ENCODE measurements around the gene REM2. TPM values are rescaled to one million over a fixed set of nuclear protein-coding genes. Genes with fewer than 3 reads are reported as not detected.

The REM2 gene
- total and polyA plus RNA-seq, 2 donors (not counting 1 experiment from before 2014, with no cell fraction given), result 0.06 to 0.17 TPM

- Histone ChIP-seq H3K4me2 (ENCODE audit: extremely low read depth, insufficient read depth, low read length) (no peak overlapping the region), H3K27ac (ENCODE audit: insufficient read depth, low read length) (no peak overlapping the region), H4K20me1 (ENCODE audit: control insufficient read depth, extremely low read depth, insufficient read depth, low read length) (no peaks in the 10 kb centered on the region), H3K79me2 (ENCODE audit: control insufficient read depth, insufficient read depth, low read length) (no peaks in the 10 kb centered on the region), H3K36me3 (ENCODE audit: control insufficient read depth, insufficient read depth, low read length) (no peaks in the 10 kb centered on the region), H3K9me3 (ENCODE audit: control insufficient read depth, insufficient read depth, low read depth, low read length) (no peaks in the 10 kb centered on the region), H3K4me3 (replicated peaks in 1 of 4; ENCODE audit: control extremely low read depth in 1 of 4, insufficient read depth in 1 of 4, low read depth in 3 of 4, low read length in 4 of 4) (no peak overlapping the region), H3K27me3 (ENCODE audit: control insufficient read depth, insufficient read depth, low read length) (no peaks in the 10 kb centered on the region), H2AFZ (ENCODE audit: low read length) (no peak overlapping the region), H3K9ac (ENCODE audit: insufficient read depth, low read length) (no peak overlapping the region), H3K4me1 (ENCODE audit: control insufficient read depth, extremely low read depth, insufficient read depth, low read length) (peaks cover 7% of the 10 kb centered on the region)
- no peak for DNase-seq (ENCODE audit: low read depth in 2 of 2)
- TF ChIP-seq CTCF (conservative IDR thresholded peaks at IDR 0.05 in 1 of 2, IDR thresholded peaks at IDR 0.05 in 1 of 2; ENCODE audit: low read depth in 1 of 2, low read length in 2 of 2) (no peak), EZH2 (IDR thresholded peaks at IDR 0.05; ENCODE audit: low read length, missing control alignments) (no peak)
Observed at GRCh38 chr14:22884076-22884737, 1.2 kb downstream of the REM2 start.

GRCh38 chr14:22884738-22885523, 1.9 kb downstream of the REM2 start:
- TF ChIP-seq EZH2 (IDR thresholded peaks at IDR 0.05; ENCODE audit: low read length, missing control alignments), result no peak
- TF ChIP-seq CTCF (conservative IDR thresholded peaks at IDR 0.05 in 1 of 2, IDR thresholded peaks at IDR 0.05 in 1 of 2; ENCODE audit: low read depth in 1 of 2, low read length in 2 of 2), result no peak
- no peak for DNase-seq (ENCODE audit: low read depth in 2 of 2)
- Histone ChIP-seq H3K4me1 (ENCODE audit: control insufficient read depth, extremely low read depth, insufficient read depth, low read length) (peaks cover 7% of the 10 kb centered on the region), H2AFZ (ENCODE audit: low read length) (no peak overlapping the region), H3K9ac (ENCODE audit: insufficient read depth, low read length) (no peak overlapping the region), H3K4me3 (replicated peaks in 1 of 4; ENCODE audit: control extremely low read depth in 1 of 4, insufficient read depth in 1 of 4, low read depth in 3 of 4, low read length in 4 of 4) (no peak overlapping the region), H3K27ac (ENCODE audit: insufficient read depth, low read length) (no peak overlapping the region), H3K27me3 (ENCODE audit: control insufficient read depth, insufficient read depth, low read length) (no peaks in the 10 kb centered on the region), H3K79me2 (ENCODE audit: control insufficient read depth, insufficient read depth, low read length) (no peaks in the 10 kb centered on the region), H3K4me2 (ENCODE audit: extremely low read depth, insufficient read depth, low read length) (no peak overlapping the region), H3K36me3 (ENCODE audit: control insufficient read depth, insufficient read depth, low read length) (no peaks in the 10 kb centered on the region), H3K9me3 (ENCODE audit: control insufficient read depth, insufficient read depth, low read depth, low read length) (no peaks in the 10 kb centered on the region), H4K20me1 (ENCODE audit: control insufficient read depth, extremely low read depth, insufficient read depth, low read length) (no peaks in the 10 kb centered on the region)

GRCh38 chr14:22885975-22886374, 3.0 kb downstream of the REM2 start:
- TF ChIP-seq CTCF (conservative IDR thresholded peaks at IDR 0.05 in 1 of 2, IDR thresholded peaks at IDR 0.05 in 1 of 2; ENCODE audit: low read depth in 1 of 2, low read length in 2 of 2) (no peak), EZH2 (IDR thresholded peaks at IDR 0.05; ENCODE audit: low read length, missing control alignments) (no peak)
- Histone ChIP-seq H3K27ac (ENCODE audit: insufficient read depth, low read length) (no peak overlapping the region), H4K20me1 (ENCODE audit: control insufficient read depth, extremely low read depth, insufficient read depth, low read length) (no peaks in the 10 kb centered on the region), H3K36me3 (ENCODE audit: control insufficient read depth, insufficient read depth, low read length) (no peaks in the 10 kb centered on the region), H3K9me3 (ENCODE audit: control insufficient read depth, insufficient read depth, low read depth, low read length) (no peaks in the 10 kb centered on the region), H3K4me2 (ENCODE audit: extremely low read depth, insufficient read depth, low read length) (no peak overlapping the region), H3K4me1 (ENCODE audit: control insufficient read depth, extremely low read depth, insufficient read depth, low read length) (peaks cover 7% of the 10 kb centered on the region), H3K9ac (ENCODE audit: insufficient read depth, low read length) (no peak overlapping the region), H3K27me3 (ENCODE audit: control insufficient read depth, insufficient read depth, low read length) (no peaks in the 10 kb centered on the region), H3K4me3 (replicated peaks in 1 of 4; ENCODE audit: control extremely low read depth in 1 of 4, insufficient read depth in 1 of 4, low read depth in 3 of 4, low read length in 4 of 4) (peak overlapping the region in 1 of 4 experiments; percentile 30), H2AFZ (ENCODE audit: low read length) (peak overlapping the region; percentile 79), H3K79me2 (ENCODE audit: control insufficient read depth, insufficient read depth, low read length) (no peaks in the 10 kb centered on the region)
- no peak for DNase-seq (ENCODE audit: low read depth in 2 of 2)
